GM21576 (cell line): ENCODE measurements around the gene RAPGEF2.

Source experiments
- ATAC-seq: cut with Tn5 transposase; IDR thresholded peaks from one replicate; pipeline ENCODE4 v1.9.1; 2021; ENCODE audit warnings: mild to moderate bottlenecking, moderate library complexity; ENCODE audit not compliant: unreplicated experiment

RAPGEF2 gene

DNA sequence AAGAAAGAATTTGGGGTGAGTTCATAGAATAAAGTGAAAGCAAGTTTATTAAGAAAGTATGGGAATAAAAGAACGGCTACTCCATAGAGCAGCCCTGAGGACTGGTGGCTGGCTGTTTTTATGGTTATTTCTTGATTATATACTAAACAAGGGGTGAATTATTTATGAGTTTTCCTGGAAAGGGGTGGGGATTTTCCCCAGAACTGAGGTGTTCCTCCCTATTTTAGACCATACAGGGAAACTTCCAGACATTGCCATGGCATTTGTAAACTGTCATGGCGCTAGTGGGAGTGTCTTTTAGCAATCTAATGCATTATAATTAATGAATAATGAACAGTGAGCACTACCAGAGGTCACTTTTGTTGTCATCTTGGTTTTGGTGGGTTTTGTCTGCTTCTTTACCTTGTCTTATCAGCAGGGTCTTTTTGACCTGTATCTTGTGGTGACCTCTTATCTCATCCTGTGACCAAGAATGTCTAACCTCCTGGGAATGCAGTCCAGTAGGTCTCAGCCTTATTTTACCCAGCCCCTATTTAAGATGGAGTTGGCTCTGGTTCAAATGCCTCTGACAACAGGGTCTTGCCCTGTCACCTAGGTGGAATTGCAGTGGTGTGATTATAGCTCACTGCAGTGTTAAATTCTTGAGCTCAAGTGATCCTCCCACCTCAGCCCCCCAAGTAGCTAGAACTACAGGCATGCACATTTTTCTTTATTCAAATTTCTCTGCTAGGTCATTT lies 27.1 kb downstream of the RAPGEF2 start:
- ATAC-seq, result no peak

GRCh38 chr4:159131564-159131963 lies 28.7 kb downstream of the RAPGEF2 start:
- no peak for ATAC-seq

GRCh38 chr4:159134429-159134828 lies 31.6 kb downstream of the RAPGEF2 start:
- no peak for ATAC-seq

GRCh38 chr4:159137176-159137575 lies 34.3 kb downstream of the RAPGEF2 start:
- no peak for ATAC-seq

GRCh38 chr4:159138436-159138835 lies 35.6 kb downstream of the RAPGEF2 start:
- no peak for ATAC-seq

GRCh38 chr4:159141193-159141592 lies 38.3 kb downstream of the RAPGEF2 start:
- no peak for ATAC-seq

DNA sequence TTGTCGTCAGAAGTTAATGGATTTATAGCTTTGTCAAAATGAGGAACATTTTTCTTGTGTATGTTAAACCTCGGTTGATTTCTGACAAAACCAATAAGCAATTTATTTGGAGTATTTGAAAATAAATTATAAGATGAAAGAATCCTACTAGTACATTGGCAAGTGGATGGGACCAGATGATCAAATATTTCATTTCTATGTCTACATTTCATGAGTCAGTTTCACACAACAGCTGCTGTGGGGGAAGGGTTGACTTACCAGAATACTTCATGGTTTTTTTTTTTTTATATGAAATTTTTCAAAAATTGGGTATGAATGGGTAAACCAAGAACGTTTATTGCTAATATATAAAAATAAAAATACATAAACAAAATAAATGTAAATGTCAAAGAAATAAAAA lies 39.4 kb downstream of the RAPGEF2 start:
- ATAC-seq, result no peak

DNA sequence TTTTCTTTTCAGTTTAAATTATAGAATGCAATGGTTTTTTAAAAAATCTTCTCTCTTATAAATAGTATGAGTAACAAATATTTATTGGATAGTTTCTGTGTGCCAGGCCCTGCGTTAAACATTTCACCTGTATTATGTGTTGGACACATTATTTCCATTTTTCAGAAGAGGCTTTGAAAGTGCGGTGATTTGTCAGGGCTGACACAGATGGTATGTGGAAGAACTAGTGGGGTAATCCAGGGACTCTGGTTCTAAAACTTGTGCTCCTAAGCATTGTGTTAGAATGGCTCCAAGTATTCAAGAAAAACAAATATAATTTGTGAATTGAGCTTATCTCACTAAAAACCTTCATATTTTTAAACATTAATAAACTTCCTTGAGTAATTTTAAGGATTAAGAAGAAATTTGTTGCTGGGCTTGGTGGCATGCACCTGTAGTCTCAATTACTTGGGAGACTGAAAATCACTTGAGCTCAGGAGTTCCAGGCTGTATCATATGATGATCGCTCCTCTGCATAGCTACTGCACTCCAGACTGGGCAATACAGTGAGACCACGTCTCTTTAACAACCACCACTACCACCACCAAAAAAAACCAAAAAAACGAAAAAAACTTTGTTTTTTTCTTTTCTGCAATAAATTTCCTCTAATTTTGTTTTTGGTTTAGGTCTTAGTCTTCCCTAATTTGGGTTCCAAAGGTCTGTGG lies 40.0 kb downstream of the RAPGEF2 start:
- ATAC-seq, result no peak

DNA sequence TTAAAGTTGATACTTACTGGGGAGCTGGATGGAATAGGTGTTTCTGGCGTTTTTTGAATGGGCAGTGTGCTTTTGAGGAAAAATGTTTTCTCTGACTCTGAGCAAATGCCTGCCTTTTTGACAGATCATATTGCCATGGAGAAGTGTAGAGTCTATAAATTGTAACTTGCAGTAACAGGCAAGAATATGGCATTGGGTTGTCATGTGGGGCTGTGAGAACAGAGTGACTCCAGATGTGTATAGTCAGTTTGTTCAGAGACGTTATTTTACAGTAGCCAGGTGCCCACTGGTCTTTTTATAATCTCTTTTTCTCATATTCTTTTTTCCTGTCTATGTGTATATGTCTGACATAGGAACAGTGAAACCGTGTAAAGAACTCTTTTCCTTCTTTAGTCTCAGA lies 40.8 kb downstream of the RAPGEF2 start:
- no peak for ATAC-seq

GRCh38 chr4:159144112-159144694 lies 41.3 kb downstream of the RAPGEF2 start:
- no peak for ATAC-seq

GRCh38 chr4:159145318-159145991 lies 42.6 kb downstream of the RAPGEF2 start:
- no peak for ATAC-seq

DNA sequence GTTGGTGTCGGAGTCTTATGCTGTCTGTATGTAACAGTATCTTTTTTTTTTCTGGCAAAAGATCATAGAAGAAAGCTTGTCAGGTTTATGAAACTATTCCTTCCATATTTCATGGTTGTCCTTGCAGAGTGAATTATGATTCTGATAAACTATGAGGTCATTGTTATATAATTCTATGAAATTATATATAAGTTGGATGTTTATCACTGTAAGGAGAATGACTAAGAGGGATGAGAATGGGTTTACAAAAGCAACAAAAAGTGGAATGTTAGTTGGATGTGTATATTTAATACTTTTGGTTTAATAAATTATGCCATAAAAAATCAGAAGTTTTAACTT lies 43.1 kb downstream of the RAPGEF2 start:
- no peak for ATAC-seq

DNA sequence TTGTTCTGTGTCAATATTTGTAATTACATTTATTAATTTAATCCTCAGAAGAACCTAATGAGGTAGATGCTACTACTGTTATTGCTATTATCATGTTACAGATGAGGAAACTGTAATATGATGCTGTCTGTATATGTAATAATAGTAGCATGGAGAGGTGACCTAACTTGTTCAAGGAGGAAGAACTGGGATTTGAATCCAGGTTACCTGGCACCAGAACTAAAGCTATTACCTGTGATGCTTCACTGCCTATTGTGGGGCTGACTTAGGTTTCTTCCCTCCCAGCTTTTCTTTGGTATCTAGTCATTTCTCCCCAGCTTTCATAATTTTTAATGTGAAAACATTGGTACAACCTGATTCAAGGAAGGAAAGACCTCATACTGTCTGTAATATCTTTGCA lies 43.6 kb downstream of the RAPGEF2 start:
- no peak for ATAC-seq

DNA sequence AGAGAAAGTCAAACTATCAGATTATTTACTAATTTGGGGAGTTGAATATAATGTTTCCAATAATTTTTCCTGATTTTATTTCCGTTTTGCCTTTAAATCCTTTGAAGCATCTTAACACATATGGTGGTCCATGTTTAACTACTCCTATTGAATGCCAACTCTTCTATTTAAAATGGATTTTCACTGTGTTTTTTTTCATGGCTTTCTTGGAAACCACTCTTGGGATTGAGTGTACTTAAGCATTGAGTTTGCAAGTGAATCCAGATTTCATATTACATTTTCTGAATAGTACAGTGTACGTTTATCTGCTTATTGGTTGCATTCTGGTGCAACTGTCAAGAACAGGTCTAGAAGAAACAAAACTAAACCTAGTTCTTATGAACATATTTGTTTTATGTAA lies 45.6 kb downstream of the RAPGEF2 start:
- no peak for ATAC-seq

DNA sequence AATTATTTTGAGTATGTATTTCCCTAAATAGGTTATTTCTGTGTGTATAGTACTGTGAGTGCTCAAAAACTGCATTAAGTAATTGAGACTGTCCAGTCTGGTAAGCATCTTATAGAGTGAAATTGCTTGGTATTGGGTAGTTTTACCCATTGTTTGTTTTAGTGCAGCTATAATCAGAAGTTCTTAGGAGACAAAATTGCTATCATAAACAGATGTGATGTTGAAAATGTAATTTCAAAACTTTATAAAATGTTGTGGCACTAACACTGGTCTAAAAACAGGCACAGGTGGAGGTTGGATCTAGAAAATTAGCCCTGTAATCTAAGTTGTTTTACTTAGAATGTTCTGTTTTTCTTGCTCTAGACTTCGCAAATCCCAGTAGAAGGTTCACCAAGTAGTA lies 46.8 kb downstream of the RAPGEF2 start:
- ATAC-seq, result no peak

GRCh38 chr4:159150396-159150795 lies 47.5 kb downstream of the RAPGEF2 start:
- ATAC-seq, result no peak

DNA sequence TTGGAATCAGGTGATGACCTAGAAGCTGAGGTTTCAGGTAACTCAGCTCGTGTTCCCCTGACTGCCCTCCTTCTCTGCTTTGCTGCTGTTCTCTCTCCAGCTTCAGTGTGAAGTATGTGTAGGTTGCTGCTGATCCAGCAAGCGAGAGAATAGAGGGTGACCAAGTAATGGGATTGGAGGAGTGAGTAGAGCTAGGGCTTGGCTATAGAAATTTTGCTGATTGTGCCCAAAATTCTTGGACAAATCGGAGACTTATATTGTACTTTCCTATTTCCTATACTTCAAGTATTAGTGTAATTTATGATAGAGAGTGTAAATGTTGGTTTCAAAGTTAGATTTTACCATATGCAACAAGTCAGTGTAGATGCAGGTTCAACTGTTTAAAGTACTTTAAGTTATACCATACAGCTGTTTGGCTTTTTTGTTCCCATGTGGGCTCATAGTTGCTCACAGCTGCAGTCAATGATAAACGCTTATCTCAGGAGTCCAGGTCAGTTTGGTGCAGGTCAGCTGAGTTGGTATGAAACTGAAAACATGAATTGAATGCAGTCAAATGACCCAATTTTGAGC lies 48.0 kb downstream of the RAPGEF2 start:
- ATAC-seq, result peak; percentile 54

GRCh38 chr4:159151689-159152088 lies 48.8 kb downstream of the RAPGEF2 start:
- no peak for ATAC-seq

DNA sequence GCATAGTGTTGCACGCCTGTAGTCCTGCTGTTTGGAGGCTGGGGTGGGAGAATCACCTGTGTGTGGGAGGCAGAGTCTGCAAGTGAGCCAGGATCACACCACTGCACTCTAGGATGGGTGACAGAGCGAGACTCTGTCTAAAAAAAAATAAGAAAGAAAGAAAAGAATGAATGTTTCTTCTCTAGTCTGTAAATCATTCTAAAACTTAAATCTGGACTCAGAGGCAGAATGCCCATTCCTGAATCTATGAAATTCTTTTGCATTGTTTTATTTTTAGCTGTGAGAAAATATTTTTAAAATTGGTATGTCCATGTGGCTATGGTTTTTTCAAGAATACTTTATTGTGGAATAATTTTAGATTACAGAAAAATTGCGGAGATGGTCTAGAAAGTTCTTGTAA lies 49.3 kb downstream of the RAPGEF2 start:
- ATAC-seq, result no peak

DNA sequence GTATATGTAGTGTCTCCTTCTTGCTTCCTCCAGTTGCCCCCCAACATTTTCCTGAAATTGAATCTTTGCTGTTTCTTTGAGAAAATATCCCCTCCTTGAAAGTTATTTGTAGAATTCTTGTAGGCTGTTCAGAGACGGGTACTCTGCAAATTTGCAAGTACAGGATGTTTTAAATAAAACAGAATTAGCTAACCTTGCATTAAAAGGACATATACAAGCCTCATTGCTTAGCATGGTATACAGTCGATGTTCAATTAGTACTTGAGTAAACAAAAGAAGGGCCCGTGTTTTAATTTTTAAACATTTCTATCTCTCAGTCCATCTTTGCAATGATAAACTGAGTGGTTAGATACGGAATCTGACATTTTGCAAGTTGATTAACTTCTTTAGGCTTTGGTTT lies 50.8 kb downstream of the RAPGEF2 start:
- ATAC-seq, result no peak

- ATAC-seq, result no peak
These were observed 52.2 kb downstream of the RAPGEF2 start for GRCh38 chr4:159155119-159155518.
